Measurements from ENCODE around the gene PARP14.
A peak's percentile ranks its signal among the peaks of the same experiment; 100 is the strongest.
"Not testable (repeated sequence)": the region's sequence is repeated elsewhere in the genome, so short reads cannot be mapped to it uniquely, and the experiment has no call there.

PARP14 gene

GRCh38 chr3:122725106-122725505 is 44.5 kb downstream of the PARP14 start:
- no peak for DNase-seq (ENCODE audit: low read depth in 2 of 2)

- no peak for DNase-seq (ENCODE audit: low read depth in 2 of 2)
Measured at GRCh38 chr3:122727294-122727693, 46.7 kb downstream of the PARP14 start.

GRCh38 chr3:122727766-122728165 is 47.1 kb downstream of the PARP14 start:
- no peak for DNase-seq (ENCODE audit: low read depth in 2 of 2)

GRCh38 chr3:122728186-122728585 is 47.5 kb downstream of the PARP14 start:
- DNase-seq (ENCODE audit: low read depth in 2 of 2), result no peak

- DNase-seq (ENCODE audit: low read depth in 2 of 2), result no peak
Measured at GRCh38 chr3:122728756-122729514, 48.3 kb downstream of the PARP14 start.

GRCh38 chr3:122730240-122730639 is 49.6 kb downstream of the PARP14 start:
- DNase-seq (ENCODE audit: low read depth in 2 of 2), result no peak

- DNase-seq (ENCODE audit: low read depth in 2 of 2), result not testable (repeated sequence)
Measured at GRCh38 chr3:122732682-122733525, 52.3 kb downstream of the PARP14 start.

- no peak for DNase-seq (ENCODE audit: low read depth in 2 of 2)
Measured at GRCh38 chr3:122739172-122739571, 58.5 kb downstream of the PARP14 start.

- DNase-seq (ENCODE audit: low read depth in 2 of 2), result no peak
Measured at GRCh38 chr3:122742234-122742633, 61.6 kb downstream of the PARP14 start.

- no peak for DNase-seq (ENCODE audit: low read depth in 2 of 2)
Measured at GRCh38 chr3:122743581-122744120, 63.0 kb downstream of the PARP14 start.

GRCh38 chr3:122745369-122746021 is 64.9 kb downstream of the PARP14 start:
- DNase-seq (ENCODE audit: low read depth in 2 of 2), result peak; percentile 23 to 26

- not testable (repeated sequence) for DNase-seq (ENCODE audit: low read depth in 2 of 2)
Measured at GRCh38 chr3:122747295-122747694, 66.7 kb downstream of the PARP14 start.

- no peak for DNase-seq (ENCODE audit: low read depth in 2 of 2)
Measured at GRCh38 chr3:122748347-122748746, 67.7 kb downstream of the PARP14 start.

GRCh38 chr3:122754929-122755328 is 74.3 kb downstream of the PARP14 start:
- DNase-seq (ENCODE audit: low read depth in 2 of 2), result no peak

GRCh38 chr3:122755491-122755890 is 74.9 kb downstream of the PARP14 start:
- no peak for DNase-seq (ENCODE audit: low read depth in 2 of 2)

- peak; percentile 29 to 31 for DNase-seq (ENCODE audit: low read depth in 2 of 2)
Measured at GRCh38 chr3:122758877-122759560, 78.4 kb downstream of the PARP14 start.

GRCh38 chr3:122760453-122761271 is 80.0 kb downstream of the PARP14 start:
- no peak for DNase-seq (ENCODE audit: low read depth in 2 of 2)

GRCh38 chr3:122766430-122766829 is 85.8 kb downstream of the PARP14 start:
- DNase-seq (ENCODE audit: low read depth in 2 of 2), result no peak

GRCh38 chr3:122767540-122768372 is 87.1 kb downstream of the PARP14 start:
- DNase-seq (ENCODE audit: low read depth in 2 of 2), result no peak

Measured in fibroblast of skin of left biceps (primary cell).